Measurements from ENCODE around the gene SORL1. TPM values are rescaled to one million over a fixed set of nuclear protein-coding genes. Genes with fewer than 3 reads are reported as not detected.

The SORL1 gene
- total and polyA plus RNA-seq, 2 of the 8 experiments (the other 6 are each of a cell fraction or from before 2014, with no cell fraction given), result 38.1 to 65.5 TPM

DNA sequence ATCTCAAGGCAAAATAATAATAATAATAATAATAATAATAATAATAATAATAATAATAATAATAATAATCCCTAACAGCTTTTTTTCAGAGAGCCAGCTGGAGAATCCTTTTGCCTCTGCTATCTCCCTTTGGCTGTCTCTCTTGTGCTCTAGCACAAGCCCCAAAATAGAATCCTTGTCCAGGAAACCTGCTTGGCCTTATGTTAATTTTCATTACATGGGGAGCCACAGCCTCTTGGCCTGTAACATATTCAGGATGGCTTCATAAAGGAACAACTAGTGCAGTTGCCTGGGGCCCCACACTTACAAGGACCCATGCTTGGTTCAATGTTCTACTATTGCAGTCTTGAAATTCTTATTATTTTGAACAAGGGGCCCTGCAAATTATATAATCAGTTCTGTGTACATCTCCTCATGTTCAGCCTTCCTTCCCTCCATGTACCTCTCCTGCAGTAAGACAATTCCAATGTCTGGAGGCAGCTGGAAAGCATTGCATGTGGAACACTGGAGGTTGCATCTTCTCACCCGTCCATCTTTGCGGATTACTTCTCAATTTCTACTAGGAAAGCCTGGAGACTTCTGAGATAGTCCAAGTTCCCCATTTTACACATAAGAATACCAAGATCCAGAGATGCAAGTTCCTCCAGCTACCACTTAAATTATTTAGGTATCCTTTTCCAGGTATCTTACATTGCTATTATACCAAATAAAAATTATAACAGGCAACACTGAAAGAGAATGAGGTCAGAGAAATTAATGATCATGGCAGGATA, 37.8 kb upstream of the SORL1 start (continued):
- no peak for TF ChIP-seq FOSL1 (IDR thresholded peaks at IDR 0.05; ENCODE audit: insufficient read depth, low read depth, low read length)
- TF ChIP-seq SP2 (IDR thresholded peaks at IDR 0.05; ENCODE audit: low read length), result no peak

Data from H1 (cell line).